Stimulated activated CD4-positive, alpha-beta T cell treated with anti-CD3 and anti-CD28 coated beads, Interleukin-1b, Interleukin-23, amount 100 ng/mL, for 48 hours (primary cell): ENCODE data around the gene LCN12.

Experiments used
- DNase-seq: peaks from one replicate; pipeline ENCODE4 v3.0.0-alpha.2; 2020

LCN12 gene

DNA sequence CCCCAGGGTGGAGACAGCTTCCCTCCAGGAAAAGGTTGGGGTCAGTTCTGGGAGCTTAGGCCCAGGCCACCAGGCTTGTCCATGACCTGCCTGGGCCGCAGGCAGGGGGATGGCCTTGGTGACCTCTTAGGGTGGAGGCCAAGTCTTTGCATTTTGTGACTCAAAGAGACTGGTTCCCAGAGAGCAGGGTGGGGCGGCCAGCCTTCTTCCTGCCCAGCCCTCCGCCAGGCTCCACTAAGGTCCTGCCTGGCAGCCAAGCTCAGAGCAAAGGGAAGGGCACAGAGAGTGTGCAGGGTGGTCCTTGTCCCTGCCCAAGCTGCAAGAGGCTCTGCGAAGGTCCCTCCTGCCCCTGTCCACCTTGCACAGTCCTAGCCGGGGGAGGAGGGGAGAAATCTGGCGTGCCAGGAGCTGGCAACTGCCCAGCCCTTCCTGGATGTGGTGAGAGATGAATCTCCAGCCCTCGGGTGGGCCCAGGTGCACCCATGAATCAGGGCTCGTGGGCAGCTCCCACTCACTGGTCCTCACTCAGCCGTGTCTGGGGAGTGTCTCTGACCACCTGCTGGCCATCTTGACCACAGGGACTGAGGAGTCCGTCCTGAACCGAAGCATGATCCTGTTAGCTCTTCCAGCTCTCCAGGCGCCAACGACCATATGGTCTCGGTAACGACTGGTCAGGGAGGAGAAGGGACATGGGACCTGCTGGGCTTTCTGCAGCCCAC is 22.9 kb downstream of the LCN12 start:
- DNase-seq, result no peak

- peak; percentile 38 for DNase-seq
Measured at GRCh38 chr9:136975644-136976043, 23.6 kb downstream of the LCN12 start.

DNA sequence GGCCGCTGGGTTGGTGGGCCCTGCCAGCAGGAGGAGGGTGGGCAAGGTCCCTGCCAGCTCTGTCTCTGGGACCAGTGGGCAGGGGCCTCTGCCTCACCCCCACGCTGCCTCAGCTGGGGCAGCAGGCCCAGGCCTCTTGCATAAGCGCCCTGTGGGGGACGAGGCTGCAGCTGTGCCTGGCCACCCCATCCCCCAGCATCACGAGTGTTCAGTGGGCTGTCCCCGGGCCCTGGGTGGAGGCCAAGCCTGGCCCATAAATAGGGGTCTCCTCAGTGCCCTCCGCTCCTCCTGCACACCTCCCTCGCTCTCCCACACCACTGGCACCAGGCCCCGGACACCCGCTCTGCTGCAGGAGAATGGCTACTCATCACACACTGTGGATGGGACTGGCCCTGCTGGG is 25.1 kb downstream of the LCN12 start, which contains the start of gene PTGDS:
TSS of gene PTGDS (plus strand) at position 282 of the 400 bp plus-strand sequence. CDS start at position 357, 75 bp downstream.
- DNase-seq, result no peak

DNA sequence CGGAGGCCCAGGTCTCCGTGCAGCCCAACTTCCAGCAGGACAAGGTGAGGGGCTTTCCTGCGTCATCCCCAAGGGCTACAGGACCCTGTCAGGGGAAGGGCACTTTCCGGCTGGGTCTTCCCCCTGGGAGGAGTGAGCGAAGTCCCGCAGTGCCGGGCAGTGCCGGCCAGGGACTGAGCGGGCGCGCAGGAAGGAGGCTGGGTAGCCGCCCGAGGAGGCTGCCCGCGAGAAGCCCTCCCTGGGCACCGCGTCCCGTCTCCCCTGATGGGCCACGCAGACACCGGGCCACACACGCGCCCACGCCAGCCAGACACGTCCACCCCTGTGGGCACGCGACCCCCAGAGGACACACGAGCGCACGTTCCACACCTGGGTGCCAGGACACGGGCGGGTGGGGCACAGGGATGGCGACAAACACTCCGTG is 25.6 kb downstream of the LCN12 start:
- DNase-seq, result no peak

- DNase-seq, result peak; percentile 73
Measured at GRCh38 chr9:136978073-136978864, 26.2 kb downstream of the LCN12 start.

- no peak for DNase-seq
Measured at GRCh38 chr9:136978865-136979544, 26.9 kb downstream of the LCN12 start.

DNA sequence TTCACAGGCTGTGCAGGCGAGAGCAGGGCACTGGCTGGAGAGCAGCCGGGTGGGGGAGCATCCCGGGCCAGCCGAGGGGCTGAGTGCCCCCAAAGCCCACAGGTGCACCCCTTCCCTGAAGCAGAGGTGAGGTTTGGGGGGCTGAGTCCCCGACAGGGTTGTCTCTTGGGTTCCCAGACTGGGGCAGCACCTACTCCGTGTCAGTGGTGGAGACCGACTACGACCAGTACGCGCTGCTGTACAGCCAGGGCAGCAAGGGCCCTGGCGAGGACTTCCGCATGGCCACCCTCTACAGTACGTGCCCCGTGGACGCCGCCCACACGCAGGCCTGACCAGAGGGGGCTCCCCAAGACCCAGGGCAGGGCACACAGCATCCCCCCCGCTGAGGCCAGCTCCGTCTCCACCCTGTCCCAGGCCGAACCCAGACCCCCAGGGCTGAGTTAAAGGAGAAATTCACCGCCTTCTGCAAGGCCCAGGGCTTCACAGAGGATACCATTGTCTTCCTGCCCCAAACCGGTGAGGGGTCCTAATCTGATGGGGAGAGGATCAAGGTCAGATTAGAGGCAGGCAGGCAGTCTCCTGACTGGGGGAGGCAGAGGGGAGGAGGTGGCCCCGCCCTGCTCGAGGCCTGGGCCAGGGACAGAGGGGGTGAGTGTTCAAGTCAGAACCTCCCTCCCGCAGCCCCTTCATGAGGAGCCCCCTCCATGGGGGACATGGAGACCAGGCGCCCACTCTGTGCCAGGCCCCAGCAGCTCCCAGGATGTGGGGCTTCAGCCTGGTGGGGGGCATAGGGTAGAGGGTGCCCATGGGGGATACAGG is 27.9 kb downstream of the LCN12 start:
- DNase-seq, result no peak

DNA sequence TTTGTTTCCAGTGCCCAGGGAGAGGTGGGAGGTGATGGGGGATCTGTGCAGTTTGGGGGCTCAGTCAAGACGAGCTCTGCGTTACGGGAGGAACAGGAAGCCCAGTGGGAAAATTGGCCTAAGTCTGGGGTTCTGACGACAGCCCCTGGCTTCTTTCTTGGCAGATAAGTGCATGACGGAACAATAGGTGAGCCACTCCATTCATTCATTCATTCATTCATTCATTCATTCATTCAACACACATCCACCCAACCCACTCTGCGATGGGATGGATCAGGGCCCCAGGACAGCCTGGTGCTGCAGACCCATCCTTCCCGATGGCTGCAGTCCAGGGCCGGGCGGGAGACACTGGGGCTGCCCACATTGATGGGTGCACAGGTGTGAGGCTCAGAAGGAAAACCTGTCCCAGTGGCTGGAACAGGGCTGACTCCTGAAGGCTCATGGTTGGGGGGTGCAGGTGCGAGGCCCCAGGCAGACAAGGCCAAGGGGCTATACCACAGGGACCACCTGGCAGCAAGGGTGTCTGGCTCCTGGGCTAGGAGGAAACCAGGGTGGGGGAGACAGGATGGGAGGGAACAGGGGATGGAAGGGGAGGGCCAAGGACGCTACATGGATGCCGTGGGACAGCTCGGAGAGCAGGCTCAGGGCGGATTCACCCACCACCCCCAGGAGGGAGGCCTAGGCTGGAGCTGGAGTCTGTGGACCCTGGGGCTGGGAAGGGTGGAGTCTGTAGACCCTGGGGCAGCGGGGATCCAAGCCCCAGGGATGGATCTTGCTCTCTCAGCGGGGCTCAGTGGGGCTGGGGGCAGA is 28.8 kb downstream of the LCN12 start:
- DNase-seq, result no peak

GRCh38 chr9:136981588-136982231 is 29.6 kb downstream of the LCN12 start:
- DNase-seq, result no peak

- DNase-seq, result no peak
Measured at GRCh38 chr9:136982232-136983051, 30.4 kb downstream of the LCN12 start, which contains the start of gene LCNL1. TSS of gene LCNL1 (plus strand) at chr9:136982993. CDS start at chr9:136983587, 594 bp downstream.

- no peak for DNase-seq
Measured at GRCh38 chr9:136983167-136983566, 31.1 kb downstream of the LCN12 start.

DNA sequence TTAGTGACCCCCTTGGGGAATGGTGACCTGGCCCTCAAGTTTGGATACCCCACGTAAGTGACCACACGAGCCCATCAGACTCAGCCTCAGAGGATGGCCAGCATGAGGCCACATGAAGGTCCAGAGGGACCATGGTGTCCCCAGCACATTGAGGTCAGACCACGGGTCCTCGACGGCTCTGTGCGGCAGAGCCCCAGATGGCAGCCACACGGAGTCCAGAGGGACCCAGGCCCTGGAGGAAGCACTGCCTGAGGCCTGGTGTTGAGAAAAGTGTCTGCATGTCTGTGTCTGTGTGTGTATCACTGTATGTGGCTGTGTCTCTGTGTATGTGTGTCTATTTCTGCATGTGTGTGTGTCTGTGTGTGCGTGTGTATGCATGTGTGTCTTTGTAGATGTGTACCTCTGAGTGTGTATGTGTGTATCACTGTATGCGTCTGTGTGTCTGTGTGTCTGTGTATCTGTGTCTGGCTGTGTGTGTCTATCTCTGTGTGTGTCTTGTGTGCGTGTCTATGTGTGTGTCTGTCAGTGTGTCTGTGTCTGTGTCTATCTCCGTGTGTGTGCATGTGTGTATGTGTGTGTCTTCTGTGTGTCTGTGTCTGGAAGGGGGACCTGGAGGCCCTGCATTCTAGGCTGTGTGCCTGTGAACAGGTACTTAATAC is 31.7 kb downstream of the LCN12 start:
- no peak for DNase-seq

DNA sequence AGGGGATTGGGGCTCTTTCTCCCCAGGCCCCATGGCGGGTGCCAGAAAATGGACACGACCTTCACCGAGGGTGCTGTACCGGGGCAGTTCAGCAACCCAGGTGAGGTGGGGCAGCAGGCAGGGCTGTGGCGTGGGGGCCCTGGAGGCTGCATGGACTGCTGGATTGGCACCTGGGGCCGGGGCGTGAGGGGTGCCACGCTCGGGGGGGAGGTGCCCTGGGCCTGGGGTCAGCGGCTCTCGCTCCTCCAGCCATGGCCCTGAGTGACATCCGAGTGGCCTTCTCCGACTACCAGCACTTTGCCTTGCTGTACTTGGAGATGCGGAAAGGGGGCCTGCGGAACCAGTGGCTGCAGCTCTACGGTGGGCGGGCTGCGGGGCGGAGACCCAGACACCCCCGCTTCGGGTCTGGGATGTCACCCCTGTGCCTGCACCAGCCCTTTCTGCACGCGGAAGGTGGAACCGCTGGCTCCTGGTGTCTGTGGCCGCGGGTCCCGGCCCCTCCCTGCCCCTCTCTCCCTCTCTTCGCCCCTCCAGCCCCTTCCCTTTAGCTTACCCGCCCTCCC is 32.5 kb downstream of the LCN12 start:
- no peak for DNase-seq

GRCh38 chr9:136985027-136985602 is 33.0 kb downstream of the LCN12 start:
- no peak for DNase-seq

DNA sequence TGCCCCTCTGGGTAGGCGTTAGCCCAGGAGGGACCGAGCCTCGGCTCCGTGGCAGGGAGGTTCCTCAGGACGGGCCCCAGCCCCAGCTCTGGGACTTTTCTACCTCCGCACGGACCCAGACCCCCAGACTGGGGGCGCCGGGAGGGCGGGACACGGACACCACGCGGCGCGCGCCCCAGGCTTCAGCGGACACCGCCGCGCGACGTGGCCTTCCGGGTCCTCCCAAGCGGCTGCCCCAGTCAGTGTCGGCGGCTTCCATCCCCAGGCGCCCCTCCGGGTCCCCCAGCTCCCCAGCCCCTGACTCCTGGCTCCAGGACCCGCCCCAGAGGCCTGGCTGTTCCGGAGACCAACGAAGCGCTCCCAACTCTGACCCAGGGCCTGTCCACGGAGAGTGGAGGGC is 33.8 kb downstream of the LCN12 start:
- DNase-seq, result no peak

DNA sequence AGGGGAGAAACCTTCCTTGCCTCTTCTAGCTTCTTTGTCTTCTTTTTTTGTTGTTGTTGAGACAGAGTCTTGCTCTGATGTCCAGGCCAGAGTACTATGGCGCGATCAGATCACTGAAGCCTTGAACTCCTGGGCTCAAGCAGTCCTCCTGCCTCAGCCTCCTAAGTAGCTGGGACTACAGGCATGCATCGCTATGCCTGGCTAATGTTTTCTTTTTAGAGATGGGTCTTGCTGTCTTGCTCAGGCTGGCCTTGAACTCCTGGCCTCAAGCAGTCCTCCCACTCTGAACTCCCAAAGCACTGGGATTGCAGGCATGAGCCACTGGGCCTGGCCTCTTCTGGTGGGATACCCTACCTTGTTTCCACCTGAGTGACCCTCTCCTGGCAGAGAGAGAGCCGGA is 36.8 kb downstream of the LCN12 start:
- no peak for DNase-seq

- DNase-seq, result no peak
Measured at GRCh38 chr9:136990242-136990911, 38.3 kb downstream of the LCN12 start.
